Measurements from ENCODE around the gene MEP1B.
"Not testable (repeated sequence)": the region's sequence is repeated elsewhere in the genome, so short reads cannot be mapped to it uniquely, and the experiment has no call there.

The MEP1B gene

GRCh38 chr18:32189790-32190189 is at the start of gene MEP1B:
MEP1B (plus strand) TSS chr18:32190039; CDS start chr18:32190071, 32 bp downstream.
- no peak for DNase-seq (ENCODE audit: low spot score)

GRCh38 chr18:32148185-32148870 is 41.5 kb upstream of the MEP1B start:
- no peak for DNase-seq (ENCODE audit: low spot score)

GRCh38 chr18:32152705-32153448 is 37.0 kb upstream of the MEP1B start:
- DNase-seq (ENCODE audit: low spot score): no peak

GRCh38 chr18:32156855-32157254 is 33.0 kb upstream of the MEP1B start:
- DNase-seq (ENCODE audit: low spot score): no peak

GRCh38 chr18:32157580-32157979 is 32.3 kb upstream of the MEP1B start:
- no peak for DNase-seq (ENCODE audit: low spot score)

- peak; percentile 86 for DNase-seq (ENCODE audit: low spot score)
Observed at GRCh38 chr18:32158108-32158624, 31.7 kb upstream of the MEP1B start.

- DNase-seq (ENCODE audit: low spot score): not testable (repeated sequence)
Observed at GRCh38 chr18:32158631-32159030, 31.2 kb upstream of the MEP1B start.

- no peak for DNase-seq (ENCODE audit: low spot score)
Observed at GRCh38 chr18:32160547-32160946, 29.3 kb upstream of the MEP1B start.

GRCh38 chr18:32167980-32168730 is 21.7 kb upstream of the MEP1B start:
- DNase-seq (ENCODE audit: low spot score): no peak

GRCh38 chr18:32173654-32174053 is 16.2 kb upstream of the MEP1B start:
- no peak for DNase-seq (ENCODE audit: low spot score)

- DNase-seq (ENCODE audit: low spot score): no peak
Observed at GRCh38 chr18:32174719-32175118, 15.1 kb upstream of the MEP1B start.

- DNase-seq (ENCODE audit: low spot score): no peak
Observed at GRCh38 chr18:32175265-32175664, 14.6 kb upstream of the MEP1B start.

- not testable (repeated sequence) for DNase-seq (ENCODE audit: low spot score)
Observed at GRCh38 chr18:32176745-32177144, 13.1 kb upstream of the MEP1B start.

- no peak for DNase-seq (ENCODE audit: low spot score)
Observed at GRCh38 chr18:32177530-32177929, 12.3 kb upstream of the MEP1B start.

- no peak for DNase-seq (ENCODE audit: low spot score)
Observed at GRCh38 chr18:32183503-32183902, 6.3 kb upstream of the MEP1B start.

GRCh38 chr18:32190209-32190608 is 370 bp downstream of the MEP1B start:
- DNase-seq (ENCODE audit: low spot score): no peak

- no peak for DNase-seq (ENCODE audit: low spot score)
Observed at GRCh38 chr18:32195881-32196815, 6.3 kb downstream of the MEP1B start.

GRCh38 chr18:32200766-32201165 is 10.9 kb downstream of the MEP1B start:
- no peak for DNase-seq (ENCODE audit: low spot score)

- DNase-seq (ENCODE audit: low spot score): no peak
Observed at GRCh38 chr18:32201948-32202672, 12.3 kb downstream of the MEP1B start.

GRCh38 chr18:32208023-32208422 is 18.2 kb downstream of the MEP1B start:
- DNase-seq (ENCODE audit: low spot score): no peak

- DNase-seq (ENCODE audit: low spot score): no peak
Observed at GRCh38 chr18:32208577-32208976, 18.7 kb downstream of the MEP1B start.
